GM23248 (cell line): ENCODE measurements around the gene TEX22. TPM values are rescaled to one million over a fixed set of nuclear protein-coding genes. Genes with fewer than 3 reads are reported as not detected.

Experiments used
- DNase-seq: peaks from one replicate; pipeline ENCODE4 v3.0.0-alpha.2; 2015
- H2AFZ ChIP-seq: fragments of 200-600 bp; sonication (generic); 2 replicates; pipeline ENCODE4 v1.6.1; 2016; ENCODE audit warnings: antibody characterized with exemption
- H3F3A ChIP-seq: fragments of 200-600 bp; sonication (generic); 2 replicates; pipeline ENCODE4 v1.6.1; 2016; ENCODE audit warnings: mild to moderate bottlenecking, antibody characterized with exemption, mixed run types; ENCODE audit not compliant: insufficient read depth
- H3K27ac ChIP-seq: fragments of 200-600 bp; sonication (generic); 2 replicates; pipeline ENCODE4 v1.5.1; 2016; ENCODE audit warnings: mild to moderate bottlenecking
- H3K27me3 ChIP-seq: fragments of 200-600 bp; sonication (generic); replicated peaks from 2 replicates; pipeline ENCODE4 v1.6.1; 2016; ENCODE audit warnings: mild to moderate bottlenecking; ENCODE audit not compliant: insufficient read depth
- H3K36me3 ChIP-seq: fragments of 200-600 bp; sonication (generic); 2 replicates; pipeline ENCODE4 v1.6.1; 2016; ENCODE audit warnings: low read depth, mild to moderate bottlenecking
- H3K4me1 ChIP-seq: fragments of 200-600 bp; sonication (generic); 2 replicates; pipeline ENCODE4 v1.6.1; 2016; ENCODE audit warnings: mild to moderate bottlenecking; ENCODE audit not compliant: insufficient read depth
- H3K4me2 ChIP-seq: fragments of 200-600 bp; sonication (generic); one replicate; pipeline ENCODE4 v1.6.1; 2016; ENCODE audit warnings: mild to moderate bottlenecking; ENCODE audit not compliant: unreplicated experiment
- H3K4me3 ChIP-seq: fragments of 200-600 bp; sonication (generic); 2 replicates; pipeline ENCODE4 v1.5.1; 2016; ENCODE audit warnings: mild to moderate bottlenecking
- H3K79me2 ChIP-seq: fragments of 200-600 bp; sonication (generic); 2 replicates; pipeline ENCODE4 v1.6.1; 2016; ENCODE audit warnings: mild to moderate bottlenecking; ENCODE audit not compliant: insufficient read depth
- H3K9ac ChIP-seq: fragments of 200-600 bp; sonication (generic); 2 replicates; pipeline ENCODE4 v1.6.1; 2016; ENCODE audit warnings: mild to moderate bottlenecking
- H3K9me2 ChIP-seq: fragments of 200-600 bp; sonication (generic); 2 replicates; pipeline ENCODE4 v1.6.1; 2016; ENCODE audit warnings: mixed run types, mild to moderate bottlenecking, moderate library complexity; ENCODE audit not compliant: insufficient read depth
- H3K9me3 ChIP-seq: fragments of 200-600 bp; sonication (generic); one replicate; pipeline ENCODE4 v1.6.1; 2017; ENCODE audit warnings: low read depth
- H4K20me1 ChIP-seq: fragments of 200-600 bp; sonication (generic); 2 replicates; pipeline ENCODE4 v1.6.0; 2016; ENCODE audit not compliant: insufficient read depth
- EZH2 ChIP-seq: fragments of 200-600 bp; sonication (generic); IDR thresholded peaks from 2 replicates; pipeline ENCODE4 v1.6.1; 2018; ENCODE audit warnings: antibody characterized with exemption, mild to moderate bottlenecking; ENCODE audit not compliant: insufficient read depth, poor library complexity, severe bottlenecking
- EZH2phosphoT487 ChIP-seq: fragments of 200-600 bp; sonication (generic); IDR thresholded peaks from 2 replicates; pipeline ENCODE4 v1.6.1; 2018; ENCODE audit warnings: antibody characterized with exemption, moderate library complexity, mild to moderate bottlenecking, low read depth; ENCODE audit not compliant: insufficient read depth
- WGBS, 2 experiments: methylation state at CpG; one replicate each; pipeline ENCODE4 v1.1.6; 2015 to 2017; ENCODE audit warnings: low lambda C conversion rate in 2 of 2, low coverage in 1 of 2; ENCODE audit errors: missing lambda C conversion rate in 2 of 2; 5-methylcytosine and 5-hydroxymethylcytosine counted together
- in situ Hi-C: fragments of 300-500 bp; cut with MboI; formaldehyde crosslinking; loops from 2 replicates; pipeline ENCODE4 v1.15.0; 2020
- polyA plus RNA-seq: library from polyadenylated mRNA; unstranded; fragments of >200 nt; fragmentation: Nextera tagmentation; extraction: Ambion mirVana; gene quantifications from 2 replicates; pipeline ENCODE4 v1.2.1, GENCODE V29; 2016
- total RNA-seq: library from RNA; depleted of rRNA; stranded (reverse); fragments of >200 nt; shearing (Covaris generic); gene quantifications from 2 replicates; pipeline ENCODE4 v1.2.3, GENCODE V29; 2014

The TEX22 gene
- total and polyA plus RNA-seq, 2 experiments from 2014 or later, result 0.43 to 0.46 TPM

GRCh38 chr14:105455086-105455640, 56.8 kb downstream of the TEX22 start:
- 83 to 85% methylated on average over 19 to 22 of the region's 22 CpGs for WGBS, 2 experiments
- H3K9me2 ChIP-seq, result no peaks in the 10 kb centered on the region
- no peaks in the 10 kb centered on the region for H3F3A ChIP-seq
- H3K4me3 ChIP-seq, result no peak overlapping the region
- no peaks in the 10 kb centered on the region for H3K27me3 ChIP-seq
- H3K79me2 ChIP-seq, result no peaks in the 10 kb centered on the region
- H3K9ac ChIP-seq, result no peak overlapping the region
- no peaks in the 10 kb centered on the region for H4K20me1 ChIP-seq
- no peaks in the 10 kb centered on the region for H3K9me3 ChIP-seq
- H3K4me2 ChIP-seq, result no peak overlapping the region
- H3K36me3 ChIP-seq, result no peaks in the 10 kb centered on the region; the same call in 1 of the 2 replicates
- DNase-seq, result no peak
- H3K4me1 ChIP-seq, result no peaks in the 10 kb centered on the region
- no peak overlapping the region for H2AFZ ChIP-seq
- no peak overlapping the region for H3K27ac ChIP-seq
- TF ChIP-seq EZH2phosphoT487, result no peak
- no peak for TF ChIP-seq EZH2
- in situ Hi-C loops, result no loop called here

- WGBS, 2 experiments, result 89% methylated on average over 20 to 22 of the region's 22 CpGs
- Histone ChIP-seq H3K9ac (no peak overlapping the region), H3K4me3 (no peak overlapping the region), H3K79me2 (no peaks in the 10 kb centered on the region), H3K4me2 (no peak overlapping the region), H3K9me2 (no peaks in the 10 kb centered on the region), H3K27ac (no peak overlapping the region), H2AFZ (no peak overlapping the region), H3K27me3 (no peaks in the 10 kb centered on the region), H3F3A (no peaks in the 10 kb centered on the region), H3K9me3 (no peaks in the 10 kb centered on the region), H3K4me1 (no peaks in the 10 kb centered on the region), H4K20me1 (no peaks in the 10 kb centered on the region), H3K36me3 (no peaks in the 10 kb centered on the region; the same call in 1 of the 2 replicates)
- in situ Hi-C loops, result no loop called here
- TF ChIP-seq EZH2phosphoT487 (no peak), EZH2 (no peak)
- DNase-seq, result no peak
Measured at GRCh38 chr14:105455766-105456660, 57.7 kb downstream of the TEX22 start.

DNA sequence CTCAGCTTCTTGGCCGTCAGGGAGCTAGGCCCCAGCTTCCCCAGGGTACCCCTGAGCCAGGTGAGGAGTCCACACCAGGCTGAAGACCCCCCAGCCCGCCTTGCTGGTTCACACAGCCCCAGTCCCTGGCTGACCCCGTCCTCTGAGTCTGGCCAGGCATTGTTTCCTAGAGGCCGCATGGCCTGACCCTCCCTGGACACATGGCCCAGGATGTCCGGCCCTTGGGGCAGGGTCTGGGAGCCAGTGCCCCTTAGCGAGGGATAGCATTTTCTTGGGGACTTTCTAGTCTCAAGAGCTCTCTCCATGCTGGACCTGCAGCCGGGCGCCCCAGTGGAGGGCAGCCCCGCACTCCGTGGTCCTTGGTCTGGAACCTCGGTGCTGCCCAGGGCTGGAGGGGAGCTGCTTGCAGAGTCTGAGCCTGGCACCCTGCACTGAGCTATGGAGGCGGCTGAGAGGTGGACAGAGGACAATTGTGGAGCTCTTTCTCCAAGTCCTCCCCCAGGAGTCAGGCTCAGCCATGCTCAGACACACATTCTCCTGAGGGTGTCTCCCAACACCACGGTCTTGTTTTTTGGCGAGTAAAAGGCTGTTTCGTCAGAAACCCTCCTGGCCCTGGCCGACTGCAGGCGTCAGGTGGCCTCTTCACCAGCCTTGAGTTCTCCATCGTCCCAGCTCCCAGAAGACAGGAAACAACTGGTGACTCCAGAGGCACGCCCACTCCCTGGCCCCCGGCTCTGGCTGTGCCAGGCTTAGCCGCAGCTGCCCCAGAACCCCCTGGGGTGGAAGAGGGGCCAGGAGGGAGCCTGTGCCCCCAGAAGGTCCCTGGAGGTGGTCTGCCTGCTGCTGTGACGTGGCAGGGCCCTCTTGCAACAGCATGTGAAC, 58.6 kb downstream of the TEX22 start:
- Histone ChIP-seq H3K4me1 (no peaks in the 10 kb centered on the region), H3K9ac (no peak overlapping the region), H3K4me2 (no peak overlapping the region), H3K4me3 (no peak overlapping the region), H3K9me3 (no peaks in the 10 kb centered on the region), H4K20me1 (no peaks in the 10 kb centered on the region), H3K36me3 (no peaks in the 10 kb centered on the region; the same call in 1 of the 2 replicates), H3K9me2 (no peaks in the 10 kb centered on the region), H3K79me2 (no peaks in the 10 kb centered on the region), H3K27ac (no peak overlapping the region), H3F3A (no peaks in the 10 kb centered on the region), H2AFZ (no peak overlapping the region), H3K27me3 (no peaks in the 10 kb centered on the region)
- 84 to 87% methylated on average over 22 of the region's 22 CpGs for WGBS, 2 experiments
- TF ChIP-seq EZH2 (no peak), EZH2phosphoT487 (no peak)
- no peak for DNase-seq
- in situ Hi-C loops, result no loop called here

DNA sequence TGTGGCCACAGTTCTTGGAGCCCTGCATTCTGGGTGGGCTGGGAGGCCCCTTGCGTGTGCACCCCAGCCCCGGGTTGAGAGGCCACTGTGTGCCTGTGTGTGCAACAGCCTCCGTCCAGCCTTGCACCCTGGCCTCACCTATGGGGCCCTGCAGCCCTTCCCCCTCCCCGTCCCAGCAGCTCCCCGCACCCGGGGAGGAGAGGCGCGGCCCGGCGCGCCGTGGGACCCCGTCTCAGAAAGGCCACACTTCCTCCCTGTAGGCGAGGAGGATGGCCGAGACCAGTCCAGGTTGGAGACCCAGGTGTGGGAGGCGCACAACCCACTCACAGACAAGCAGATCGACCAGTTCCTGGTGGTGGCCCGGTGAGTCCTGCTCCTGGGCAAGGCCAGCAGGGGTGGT, 59.7 kb downstream of the TEX22 start:
- TF ChIP-seq EZH2, result no peak
- TF ChIP-seq EZH2phosphoT487, result no peak
- no peaks in the 10 kb centered on the region for H3K9me3 ChIP-seq
- H3K4me1 ChIP-seq, result no peaks in the 10 kb centered on the region
- H3K9me2 ChIP-seq, result no peaks in the 10 kb centered on the region
- H3K4me2 ChIP-seq, result no peak overlapping the region
- H4K20me1 ChIP-seq, result no peaks in the 10 kb centered on the region
- no peak for DNase-seq
- no peaks in the 10 kb centered on the region; the same call in 1 of the 2 replicates for H3K36me3 ChIP-seq
- H3K4me3 ChIP-seq, result no peak overlapping the region
- no peak overlapping the region for H3K9ac ChIP-seq
- in situ Hi-C loops, result no loop called here
- no peaks in the 10 kb centered on the region for H3F3A ChIP-seq
- H3K79me2 ChIP-seq, result no peaks in the 10 kb centered on the region
- 92 to 93% methylated on average over 15 to 17 of the region's 18 CpGs for WGBS, 2 experiments
- no peak overlapping the region for H2AFZ ChIP-seq
- H3K27me3 ChIP-seq, result no peaks in the 10 kb centered on the region
- no peak overlapping the region for H3K27ac ChIP-seq
